22Rv1 (cell line): ENCODE data around the gene MRPS25.
A peak's percentile ranks its signal among the peaks of the same experiment; 100 is the strongest.

Experiments
- H3K27ac ChIP-seq: fragments of 450-650 bp; 2 replicates; pipeline ENCODE4 v1.5.1; 2017
- ZFX ChIP-seq: fragments of 450-650 bp; IDR thresholded peaks from 2 replicates; pipeline ENCODE4 v1.6.1; 2017; ENCODE audit warnings: antibody characterized with exemption, borderline replicate concordance
- TF ChIP-seq, protein P1 (sequence below): fragments of 450-650 bp; IDR thresholded peaks from 2 replicates; pipeline ENCODE4 v1.5.1; 2017; ENCODE audit warnings: mild to moderate bottlenecking

The MRPS25 gene

DNA sequence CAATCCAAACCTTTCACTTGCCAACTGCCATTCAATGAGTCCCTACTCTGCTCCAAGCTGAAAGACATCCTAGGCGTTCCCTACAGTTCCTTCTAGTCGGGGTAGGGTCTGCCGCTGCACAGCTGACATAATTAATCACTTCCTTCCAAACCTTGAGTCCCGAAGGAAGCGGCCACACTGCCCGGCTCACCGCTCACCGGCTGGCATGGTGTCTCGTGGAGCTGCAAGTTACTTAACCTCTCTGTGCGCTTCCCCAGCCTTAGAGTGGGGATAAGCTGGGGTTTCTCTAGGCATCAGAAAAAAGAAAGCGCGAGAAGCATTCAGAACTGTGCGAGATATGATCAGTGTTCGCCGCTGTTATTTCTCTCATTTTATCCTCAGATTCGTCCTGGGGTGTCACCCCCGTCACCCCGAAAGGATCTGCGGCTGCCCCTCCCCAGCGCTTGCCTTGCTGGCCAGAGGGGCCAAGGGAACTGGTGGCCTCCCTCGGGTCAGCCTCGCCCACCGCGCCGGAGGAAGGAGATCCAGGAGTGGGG, 748 bp downstream of the MRPS25 start:
- peak overlapping the region; percentile 82 for H3K27ac ChIP-seq
- TF ChIP-seq, protein P1, sequence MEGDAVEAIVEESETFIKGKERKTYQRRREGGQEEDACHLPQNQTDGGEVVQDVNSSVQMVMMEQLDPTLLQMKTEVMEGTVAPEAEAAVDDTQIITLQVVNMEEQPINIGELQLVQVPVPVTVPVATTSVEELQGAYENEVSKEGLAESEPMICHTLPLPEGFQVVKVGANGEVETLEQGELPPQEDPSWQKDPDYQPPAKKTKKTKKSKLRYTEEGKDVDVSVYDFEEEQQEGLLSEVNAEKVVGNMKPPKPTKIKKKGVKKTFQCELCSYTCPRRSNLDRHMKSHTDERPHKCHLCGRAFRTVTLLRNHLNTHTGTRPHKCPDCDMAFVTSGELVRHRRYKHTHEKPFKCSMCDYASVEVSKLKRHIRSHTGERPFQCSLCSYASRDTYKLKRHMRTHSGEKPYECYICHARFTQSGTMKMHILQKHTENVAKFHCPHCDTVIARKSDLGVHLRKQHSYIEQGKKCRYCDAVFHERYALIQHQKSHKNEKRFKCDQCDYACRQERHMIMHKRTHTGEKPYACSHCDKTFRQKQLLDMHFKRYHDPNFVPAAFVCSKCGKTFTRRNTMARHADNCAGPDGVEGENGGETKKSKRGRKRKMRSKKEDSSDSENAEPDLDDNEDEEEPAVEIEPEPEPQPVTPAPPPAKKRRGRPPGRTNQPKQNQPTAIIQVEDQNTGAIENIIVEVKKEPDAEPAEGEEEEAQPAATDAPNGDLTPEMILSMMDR: no peak
- no peak for TF ChIP-seq ZFX

DNA sequence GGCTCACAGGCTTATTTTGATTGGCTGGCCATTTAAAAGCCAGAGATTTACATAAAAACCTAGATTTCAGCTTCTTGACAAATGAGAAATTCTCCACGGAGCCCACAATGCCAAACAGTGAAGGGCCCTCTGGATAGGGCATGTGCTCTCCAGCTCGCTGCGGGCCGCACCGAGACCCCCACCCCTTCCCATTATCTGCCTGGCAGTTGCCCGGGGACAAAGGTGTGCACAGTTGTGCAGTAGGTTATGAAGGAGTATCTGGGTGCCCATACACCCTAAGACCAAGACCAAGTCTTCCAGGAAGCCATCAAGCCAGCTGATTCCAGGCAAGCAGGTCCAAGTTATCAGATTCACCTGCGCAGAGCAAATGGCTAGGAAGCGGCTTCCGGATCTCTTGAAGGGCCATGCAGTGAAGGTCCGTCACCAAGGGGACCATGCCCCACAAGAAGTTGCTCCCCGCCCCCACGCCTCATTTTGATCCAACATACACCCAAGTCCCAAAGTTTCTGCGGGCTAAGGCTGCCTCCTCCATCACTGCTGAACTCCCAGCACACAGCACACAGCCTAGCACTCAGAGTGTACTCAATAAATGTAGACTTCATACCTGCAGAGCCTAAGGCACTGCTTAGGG, 1.3 kb downstream of the MRPS25 start:
- TF ChIP-seq, protein P1: no peak
- no peak for TF ChIP-seq ZFX
- H3K27ac ChIP-seq: peak overlapping the region; percentile 82

DNA sequence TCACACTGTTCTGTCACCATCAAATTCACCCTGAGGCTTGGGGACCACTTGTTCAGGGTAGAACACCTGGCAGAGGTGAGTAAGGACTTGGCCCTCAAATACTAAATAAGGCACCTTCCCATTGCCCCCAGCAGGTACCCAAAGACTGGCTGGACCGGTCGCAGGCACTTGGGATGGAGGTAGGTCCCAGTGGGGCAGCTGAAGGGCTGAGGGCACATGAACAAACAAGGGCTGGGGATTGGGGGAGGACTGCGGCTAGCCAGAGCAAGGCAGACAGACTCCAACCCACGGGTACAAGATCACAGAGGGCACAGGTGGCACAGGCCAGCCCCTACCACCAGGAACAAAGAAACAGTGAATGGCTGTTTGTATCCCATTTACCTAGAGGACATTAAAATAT, 1.9 kb downstream of the MRPS25 start:
- TF ChIP-seq, protein P1: no peak
- no peak for TF ChIP-seq ZFX
- H3K27ac ChIP-seq: peak overlapping the region; percentile 82

DNA sequence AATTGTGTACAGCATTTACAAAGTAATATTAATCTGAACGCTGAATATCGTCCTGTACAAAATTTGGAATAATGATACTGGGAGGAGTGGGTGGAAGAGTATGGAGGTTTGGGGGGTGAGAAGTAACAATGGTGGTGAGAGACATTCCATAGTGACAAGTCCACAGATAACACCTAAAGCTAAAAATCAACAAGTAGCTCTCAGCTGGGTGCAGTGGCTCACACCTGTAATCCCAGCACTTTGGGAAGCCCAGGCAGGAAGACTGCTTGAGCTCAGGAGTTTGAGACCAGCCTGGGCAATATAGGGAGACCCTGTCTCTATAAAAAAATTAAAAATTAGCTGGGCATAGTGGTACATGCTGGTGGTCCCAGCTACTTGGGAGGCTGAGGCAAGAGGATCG, 5.1 kb downstream of the MRPS25 start:
- H3K27ac ChIP-seq: no peak overlapping the region

DNA sequence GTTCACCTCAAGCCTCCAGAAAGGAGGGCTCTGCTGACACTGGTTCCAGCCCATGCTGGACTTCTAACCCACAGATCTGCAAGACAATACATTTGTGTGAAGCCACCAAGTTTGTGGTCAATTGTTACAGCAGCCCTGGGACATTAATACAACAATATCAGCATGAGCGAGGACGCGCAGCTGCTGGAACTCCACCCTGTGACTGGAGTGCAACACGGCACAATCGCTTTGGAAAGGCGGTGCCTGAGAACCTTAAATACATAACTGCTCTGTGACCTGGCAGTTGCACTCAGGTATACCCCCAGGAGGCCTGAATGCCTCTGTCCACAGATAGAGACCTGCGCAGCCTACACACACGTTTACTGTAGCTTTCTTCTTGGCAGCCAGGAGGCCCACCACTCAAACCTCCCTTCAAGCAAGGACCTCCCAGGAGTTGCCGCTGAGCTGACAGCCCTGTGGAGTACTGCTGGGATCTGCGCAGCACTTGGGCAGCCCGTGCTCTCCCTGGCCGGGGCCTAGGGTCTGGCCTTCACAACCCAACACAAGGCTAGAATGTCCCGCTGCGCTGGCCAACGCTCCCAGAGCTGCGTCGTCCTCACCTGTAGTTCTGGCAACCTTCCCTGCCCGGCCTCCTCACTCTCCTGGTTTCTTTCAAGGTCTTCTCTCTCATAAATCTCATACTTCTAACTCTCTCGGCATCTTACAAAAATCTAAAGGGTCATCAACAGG, 8.3 kb downstream of the MRPS25 start:
- H3K27ac ChIP-seq: no peak overlapping the region
- no peak for TF ChIP-seq ZFX
- TF ChIP-seq, protein P1: no peak

More for the DNA sequence above, 5.1 kb downstream of the MRPS25 start:
- TF ChIP-seq ZFX: no peak
- TF ChIP-seq, protein P1: no peak

DNA sequence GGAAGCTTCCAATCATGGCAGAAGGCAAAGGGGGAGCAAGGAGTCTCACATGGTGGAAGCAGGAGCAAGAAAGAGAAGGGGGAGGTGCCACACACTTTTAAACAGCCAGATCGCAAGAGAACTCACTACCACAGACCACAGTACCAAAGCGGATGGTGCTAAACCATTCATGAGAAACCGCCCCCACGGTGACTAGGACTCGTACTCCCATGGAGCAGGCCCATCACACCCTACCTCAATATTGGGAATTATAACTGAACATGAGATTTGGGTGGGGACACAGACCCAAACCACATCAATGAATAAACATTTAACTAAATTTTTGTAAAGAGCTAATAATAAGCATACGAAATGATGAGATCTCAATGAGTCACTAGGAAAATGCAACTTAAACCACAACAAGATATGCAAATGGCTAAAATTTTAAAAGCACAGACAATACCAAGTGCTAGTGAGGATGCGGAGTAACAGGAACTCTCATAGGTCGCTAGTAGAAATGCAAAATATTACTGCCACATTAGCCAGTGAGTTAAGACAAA, 10.0 kb downstream of the MRPS25 start:
- no peak overlapping the region for H3K27ac ChIP-seq
- TF ChIP-seq, protein P1: no peak
- TF ChIP-seq ZFX: no peak

DNA sequence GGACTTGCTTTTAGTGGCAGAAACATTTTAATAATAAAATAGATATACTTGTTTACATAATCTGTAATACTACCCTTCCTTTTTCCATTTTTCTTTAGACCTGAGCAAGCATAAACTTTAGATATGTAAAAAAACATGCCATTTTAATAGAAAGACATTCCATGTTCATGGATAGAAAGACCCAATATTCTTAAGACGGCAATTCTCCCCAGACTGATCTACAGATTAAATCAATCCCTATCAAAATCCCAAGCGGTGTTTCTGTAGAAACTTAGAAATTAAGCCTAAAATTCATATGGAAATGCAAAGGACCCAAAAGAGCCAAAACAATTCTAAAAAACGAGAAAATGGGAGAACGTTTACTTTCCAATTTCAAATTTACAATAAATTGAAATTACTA, 11.6 kb downstream of the MRPS25 start:
- H3K27ac ChIP-seq: no peak overlapping the region
- TF ChIP-seq ZFX: no peak
- TF ChIP-seq, protein P1: no peak
